HepG2 (cell line): ENCODE results near the gene EPHA2. TPM values are rescaled to one million over a fixed set of nuclear protein-coding genes. Genes with fewer than 3 reads are reported as not detected.

Experiments used
- ARID2 ChIP-seq: sonication (generic); formaldehyde crosslinking; IDR thresholded peaks from 2 replicates; pipeline ENCODE4 v1.8.1; 2022; ENCODE audit warnings: mild to moderate bottlenecking, missing genetic modification reagents, borderline replicate concordance
- FOXJ3 ChIP-seq: sonication (generic); formaldehyde crosslinking; IDR thresholded peaks from 2 replicates; pipeline ENCODE4 v1.4.0; 2020; ENCODE audit warnings: missing genetic modification reagents, mild to moderate bottlenecking, borderline replicate concordance
- GATA4 ChIP-seq: sonication (generic); IDR thresholded peaks from 2 replicates; pipeline ENCODE4 v1.6.1; 2016; ENCODE audit warnings: antibody characterized with exemption, low read depth, borderline replicate concordance
- GMEB2 ChIP-seq: IDR thresholded peaks from 2 replicates; pipeline ENCODE4 v1.6.1; 2016; ENCODE audit warnings: missing biosample characterization, missing genetic modification reagents, low read depth
- NPAS2 ChIP-seq: sonication (generic); formaldehyde crosslinking; IDR thresholded peaks from 2 replicates; pipeline ENCODE4 v1.8.0; 2022; ENCODE audit warnings: mild to moderate bottlenecking, missing genetic modification reagents, borderline replicate concordance
- ONECUT2 ChIP-seq: sonication (generic); formaldehyde crosslinking; IDR thresholded peaks from 2 replicates; pipeline ENCODE4 v1.4.0; 2020; ENCODE audit warnings: missing genetic modification reagents
- RNF219 ChIP-seq: sonication (generic); formaldehyde crosslinking; IDR thresholded peaks from 2 replicates; pipeline ENCODE4 v1.5.0; 2020; ENCODE audit warnings: mild to moderate bottlenecking, missing genetic modification reagents
- SIN3A ChIP-seq: IDR thresholded peaks from 2 replicates; pipeline ENCODE4 v1.6.1; 2011; ENCODE audit warnings: low read depth, mild to moderate bottlenecking, control low read depth, low read length, borderline replicate concordance
- SP5 ChIP-seq: IDR thresholded peaks from 2 replicates; pipeline ENCODE4 v1.6.1; 2016; ENCODE audit warnings: low read depth, borderline replicate concordance
- THAP9 ChIP-seq: sonication (generic); formaldehyde crosslinking; IDR thresholded peaks from 2 replicates; pipeline ENCODE4; 2020; ENCODE audit warnings: missing genetic modification reagents, mild to moderate bottlenecking, borderline replicate concordance
- TP53 ChIP-seq: sonication (generic); formaldehyde crosslinking; conservative IDR thresholded peaks from 2 replicates; pipeline ENCODE4 v1.4.0; 2020; ENCODE audit warnings: missing genetic modification reagents
- TRIM24 ChIP-seq: sonication (generic); formaldehyde crosslinking; IDR thresholded peaks from 2 replicates; pipeline ENCODE4 v1.8.0; 2022; ENCODE audit warnings: mild to moderate bottlenecking, missing genetic modification reagents
- USF2 ChIP-seq, 2 experiments: sonication (generic) in 1 of 2; formaldehyde crosslinking in 1 of 2; IDR thresholded peaks; 2 replicates each; pipeline versions ENCODE4 v1.5.1 to v1.6.1; 2011 to 2020; ENCODE audit warnings: borderline replicate concordance in 1 of 2, low read depth in 1 of 2, low read length in 1 of 2, mild to moderate bottlenecking in 1 of 2, missing genetic modification reagents in 1 of 2, moderate library complexity in 1 of 2
- ZBTB42 ChIP-seq: sonication (generic); formaldehyde crosslinking; IDR thresholded peaks from 2 replicates; pipeline ENCODE4 v1.5.0; 2020; ENCODE audit warnings: mild to moderate bottlenecking, missing genetic modification reagents
- ZNF275 ChIP-seq: sonication (generic); formaldehyde crosslinking; IDR thresholded peaks from 2 replicates; pipeline ENCODE4 v1.8.0; 2022; ENCODE audit warnings: missing genetic modification reagents, mild to moderate bottlenecking, inconsistent platforms, borderline replicate concordance
- ZNF451 ChIP-seq: sonication (generic); formaldehyde crosslinking; IDR thresholded peaks from 2 replicates; pipeline ENCODE4 v1.5.0; 2020; ENCODE audit warnings: mild to moderate bottlenecking, missing genetic modification reagents
- ZNF772 ChIP-seq: sonication (generic); formaldehyde crosslinking; IDR thresholded peaks from 2 replicates; pipeline ENCODE4 v1.5.0; 2020; ENCODE audit warnings: mild to moderate bottlenecking, missing genetic modification reagents
- ZNF83 ChIP-seq: sonication (generic); formaldehyde crosslinking; IDR thresholded peaks from 2 replicates; pipeline ENCODE4 v1.4.0; 2020; ENCODE audit warnings: missing genetic modification reagents, mild to moderate bottlenecking, borderline replicate concordance
- ZSCAN29 ChIP-seq: sonication (generic); formaldehyde crosslinking; conservative IDR thresholded peaks from 2 replicates; pipeline ENCODE4 v1.4.0; 2020; ENCODE audit warnings: mild to moderate bottlenecking, missing genetic modification reagents
- polyA plus RNA-seq, 8 experiments: library from polyadenylated mRNA; depleted of rRNA in 3 of 8; stranded (reverse) in 7 of 8; unstranded in 1 of 8; fragments of >200 nt; fragmentation: Illumina TruSeq in 4 of 8; extraction: Trizol in 4 of 8; gene quantifications; 2 replicates each; pipeline versions ENCODE4 v1.2.1 to v1.2.3, GENCODE V29; 2011 to 2016; ENCODE audit warnings: low read depth in 4 of 8, missing spikeins in 1 of 8, mixed read lengths in 1 of 8; ENCODE audit not compliant: insufficient read depth in 1 of 8
- total RNA-seq, 5 experiments: library from RNA; depleted of rRNA; stranded (reverse); fragments of >200 nt; fragmentation: Illumina TruSeq; extraction: Trizol; gene quantifications; 2 replicates each; pipeline ENCODE4 v1.2.3, GENCODE V29; 2016; ENCODE audit warnings: low read depth in 1 of 5

The EPHA2 gene
- total and polyA plus RNA-seq, 2 of the 13 experiments (the other 11 are each of a cell fraction or from before 2014, with no cell fraction given): 33.6 to 53.6 TPM

- TF ChIP-seq RNF219 (CRISPR knock-in tag): no peak
- 0 out of 2 replicates have a peak, but pooled peaks have one; percentile 20 for TF ChIP-seq FOXJ3 (CRISPR knock-in tag)
- TF ChIP-seq SIN3A: no peak
- no peak; the same call in 1 of the 2 replicates for TF ChIP-seq GATA4
- no peak for TF ChIP-seq THAP9 (CRISPR knock-in tag)
- no peak for TF ChIP-seq USF2 (IDR thresholded peaks at IDR 0.05; ENCODE audit: low read depth, low read length)
- peak; percentile 27; the same call in 1 of the 2 replicates for TF ChIP-seq USF2 (CRISPR knock-in tag; IDR thresholded peaks at IDR 0.05; ENCODE audit: borderline replicate concordance)
- no peak for TF ChIP-seq ZNF451 (CRISPR knock-in tag)
- no peak for TF ChIP-seq TRIM24 (CRISPR knock-in tag)
- TF ChIP-seq SP5 (CRISPR knock-in tag): peak; percentile 54; the same call in 1 of the 2 replicates
- TF ChIP-seq ARID2 (CRISPR knock-in tag): no peak
- TF ChIP-seq GMEB2 (CRISPR knock-in tag): no peak
- no peak for TF ChIP-seq ZNF83 (CRISPR knock-in tag)
- TF ChIP-seq ZSCAN29 (CRISPR knock-in tag): no peak
- TF ChIP-seq NPAS2 (CRISPR knock-in tag): no peak
- TF ChIP-seq TP53 (CRISPR knock-in tag): no peak
- no peak for TF ChIP-seq ONECUT2 (CRISPR knock-in tag)
- TF ChIP-seq ZBTB42 (CRISPR knock-in tag): no peak
- no peak for TF ChIP-seq ZNF275 (CRISPR knock-in tag)
- TF ChIP-seq ZNF772 (CRISPR knock-in tag): no peak
These were observed 10.7 kb downstream of the EPHA2 start (continued) for GRCh38 chr1:16145030-16145661.
